GM19324 (cell line): ENCODE data around the gene TPI1.

Experiments
- ATAC-seq: cut with Tn5 transposase; IDR thresholded peaks from one replicate; pipeline ENCODE4 v1.9.1; 2021; ENCODE audit warnings: mild to moderate bottlenecking, moderate library complexity; ENCODE audit not compliant: unreplicated experiment, low FRiP score

TPI1 gene

GRCh38 chr12:6843118-6843902, 24.0 kb upstream of the TPI1 start:
- no peak for ATAC-seq

- ATAC-seq = no peak
Measured at GRCh38 chr12:6845395-6845794, 21.9 kb upstream of the TPI1 start.

- no peak for ATAC-seq
Measured at GRCh38 chr12:6846316-6846869, 20.9 kb upstream of the TPI1 start.

- ATAC-seq = no peak
Measured at GRCh38 chr12:6847676-6848075, 19.7 kb upstream of the TPI1 start.

DNA sequence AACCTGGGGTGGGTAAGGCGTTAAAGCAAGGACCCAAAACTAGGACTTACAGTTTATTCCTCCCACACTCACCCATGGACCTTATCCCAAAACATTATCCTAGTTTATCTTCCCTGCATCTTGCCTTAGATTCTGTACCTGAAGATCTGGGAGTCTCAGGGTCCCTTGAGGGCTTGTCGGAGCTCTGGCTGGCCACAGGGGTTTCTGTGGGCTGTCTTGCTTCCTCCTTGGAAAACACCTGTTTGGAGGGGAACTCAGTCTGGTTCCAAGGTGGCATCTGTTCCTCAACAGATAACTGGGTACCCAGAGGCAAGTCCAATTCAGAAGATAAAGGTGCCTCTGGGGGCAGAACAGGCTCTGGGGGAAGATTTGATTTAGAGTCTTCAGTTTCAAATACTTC, 17.9 kb upstream of the TPI1 start:
- no peak for ATAC-seq

DNA sequence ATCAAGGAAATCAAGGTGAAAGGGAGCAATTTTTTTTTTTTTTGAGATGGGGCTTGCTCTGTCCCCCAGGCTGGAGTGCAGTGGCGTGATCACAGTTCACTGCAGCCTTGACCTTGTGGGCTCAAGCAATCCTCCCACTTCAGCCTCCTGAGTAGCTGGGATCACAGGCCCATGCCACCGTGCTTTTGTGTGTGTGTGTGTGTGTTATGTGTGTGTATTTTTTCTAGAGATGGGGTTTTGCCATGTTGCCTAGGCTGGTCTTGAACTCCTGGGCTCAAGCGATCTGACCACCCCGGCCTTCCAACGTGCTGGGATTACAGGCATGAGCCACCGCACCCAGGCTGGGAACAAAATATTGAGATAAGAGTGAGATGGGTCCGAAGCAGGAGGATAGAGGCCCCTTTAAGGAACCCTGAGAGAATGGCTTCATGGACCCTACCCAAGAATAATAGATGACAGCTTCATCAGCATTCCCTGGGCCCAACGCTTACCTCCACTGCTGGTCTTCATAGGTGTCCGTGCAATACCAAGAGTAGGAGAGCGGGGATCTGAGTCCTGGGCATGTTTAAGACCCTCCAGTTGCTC, 17.3 kb upstream of the TPI1 start:
- no peak for ATAC-seq

DNA sequence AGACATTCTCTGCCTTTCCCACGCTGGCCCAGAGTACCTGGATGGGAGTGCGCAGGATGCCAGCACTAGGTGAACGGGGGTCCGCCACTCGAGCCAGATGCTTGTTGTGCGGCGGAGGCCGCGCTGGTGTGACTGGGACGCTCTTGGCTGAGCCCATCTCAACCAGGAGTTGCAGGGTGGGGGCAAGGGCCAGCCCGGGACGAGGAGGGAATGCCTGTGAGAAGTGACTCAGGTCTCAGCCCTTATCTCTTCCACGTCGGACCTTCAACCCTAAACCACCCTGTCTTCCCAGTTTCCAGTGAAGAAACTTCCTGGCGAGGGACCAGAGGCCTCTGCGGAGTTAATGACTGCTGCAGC, 16.6 kb upstream of the TPI1 start:
- ATAC-seq = no peak

GRCh38 chr12:6851153-6851920, 16.0 kb upstream of the TPI1 start, which contains the start of gene CDCA3:
CDCA3 (minus strand) TSS chr12:6851286; CDS start chr12:6850952, 334 bp downstream.
- ATAC-seq = peak; percentile 48

DNA sequence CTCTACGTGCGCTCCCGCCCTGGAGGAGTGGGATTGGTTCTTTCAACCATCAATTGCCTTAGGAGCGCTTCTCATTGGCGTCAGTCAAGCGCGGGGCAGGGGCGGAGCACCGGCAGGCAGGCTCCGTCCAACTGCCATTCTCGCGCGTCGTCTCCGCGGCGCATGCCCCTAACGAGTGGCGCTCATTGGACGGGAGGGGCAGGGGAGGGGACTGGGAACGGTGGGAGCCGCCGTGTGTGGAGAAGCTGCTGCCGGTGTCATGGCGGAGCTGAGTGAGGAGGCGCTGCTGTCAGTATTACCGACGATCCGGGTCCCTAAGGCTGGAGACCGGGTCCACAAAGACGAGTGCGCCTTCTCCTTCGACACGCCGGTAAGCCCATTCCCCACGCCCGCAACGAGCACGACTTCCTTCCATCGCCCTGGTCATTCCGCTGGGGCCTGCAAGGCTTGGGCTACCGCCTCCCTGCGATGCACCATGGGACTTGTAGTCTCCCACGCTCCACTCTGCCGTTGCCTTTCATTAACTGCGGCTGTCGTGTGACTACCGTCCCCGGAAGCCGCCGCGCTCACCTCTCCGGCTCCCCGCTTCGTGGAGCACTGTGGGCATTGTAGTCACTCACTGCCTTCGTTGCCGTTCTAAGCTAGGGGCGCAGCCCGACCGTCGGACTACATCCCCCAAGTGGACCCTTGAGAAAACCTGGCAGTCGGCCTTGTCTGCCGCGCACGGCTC, 15.2 kb upstream of the TPI1 start, which contains the start of gene USP5:
Gene USP5 (plus strand): TSS at position 230 of the 730 bp plus-strand sequence. CDS start 30 bp downstream, at position 260.
- ATAC-seq = peak; percentile 81

GRCh38 chr12:6852651-6853354, 14.5 kb upstream of the TPI1 start:
- no peak for ATAC-seq

GRCh38 chr12:6853626-6854025, 13.7 kb upstream of the TPI1 start:
- no peak for ATAC-seq

GRCh38 chr12:6854036-6854435, 13.3 kb upstream of the TPI1 start:
- ATAC-seq = no peak

GRCh38 chr12:6855322-6855721, 12.0 kb upstream of the TPI1 start:
- no peak for ATAC-seq

GRCh38 chr12:6858799-6859198, 8.5 kb upstream of the TPI1 start:
- ATAC-seq = no peak

GRCh38 chr12:6860116-6860515, 7.2 kb upstream of the TPI1 start:
- no peak for ATAC-seq

- no peak for ATAC-seq
Measured at GRCh38 chr12:6860942-6861341, 6.4 kb upstream of the TPI1 start.

DNA sequence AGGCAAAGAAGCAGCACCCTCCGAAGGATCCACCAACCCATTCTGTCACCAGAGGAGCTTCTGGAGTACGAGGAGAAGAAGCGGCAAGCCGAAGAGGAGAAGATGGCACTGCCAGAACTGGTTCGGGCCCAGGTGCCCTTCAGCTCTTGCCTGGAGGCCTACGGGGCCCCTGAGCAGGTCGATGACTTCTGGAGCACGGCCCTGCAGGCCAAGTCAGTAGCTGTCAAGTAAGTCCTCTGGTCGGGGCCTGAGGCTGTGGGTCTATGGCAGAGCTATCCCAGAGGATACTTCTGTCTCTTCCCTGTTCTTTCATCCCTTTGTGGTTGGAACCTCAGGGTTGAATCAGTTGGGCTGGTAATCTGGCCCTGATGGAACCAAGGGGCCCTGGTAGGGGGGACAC, 5.9 kb upstream of the TPI1 start:
- no peak for ATAC-seq

DNA sequence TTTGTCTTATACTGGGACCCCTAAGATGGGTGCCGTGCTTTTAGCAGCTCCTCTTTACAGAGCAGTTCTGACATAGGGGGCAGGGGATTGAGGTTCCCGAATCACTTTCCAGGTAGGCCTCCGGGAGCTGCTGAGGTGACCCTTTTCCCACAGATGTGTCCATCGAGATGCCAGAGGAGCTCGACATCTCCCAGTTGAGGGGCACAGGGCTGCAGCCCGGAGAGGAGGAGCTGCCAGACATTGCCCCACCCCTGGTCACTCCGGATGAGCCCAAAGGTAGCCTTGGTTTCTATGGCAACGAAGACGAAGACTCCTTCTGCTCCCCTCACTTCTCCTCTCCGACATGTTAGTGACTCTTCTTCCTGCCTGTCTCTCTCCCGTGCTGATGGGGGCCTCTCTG, 4.3 kb upstream of the TPI1 start:
- no peak for ATAC-seq

GRCh38 chr12:6863586-6864321, 3.6 kb upstream of the TPI1 start:
- no peak for ATAC-seq
